ENCODE results near the gene TSNAX. TPM values are rescaled to one million over a fixed set of nuclear protein-coding genes. Genes with fewer than 3 reads are reported as not detected.
"Not testable (repeated sequence)": the region's sequence is repeated elsewhere in the genome, so short reads cannot be mapped to it uniquely, and the experiment has no call there.

Gene TSNAX
- 55.2 TPM for total RNA-seq

- DNase-seq, result peak; percentile 97
Measured at GRCh38 chr1:231528172-231529029, at the start of gene TSNAX. Gene TSNAX (plus strand): TSS chr1:231528669. CDS start chr1:231528811, 142 bp downstream.

GRCh38 chr1:231478811-231479210, 49.7 kb upstream of the TSNAX start:
- no peak for DNase-seq

GRCh38 chr1:231480008-231480407, 48.5 kb upstream of the TSNAX start:
- DNase-seq, result no peak

- no peak for DNase-seq
Measured at GRCh38 chr1:231481289-231481688, 47.2 kb upstream of the TSNAX start.

- no peak for DNase-seq
Measured at GRCh38 chr1:231485029-231485784, 43.3 kb upstream of the TSNAX start.

GRCh38 chr1:231487019-231487418, 41.5 kb upstream of the TSNAX start:
- DNase-seq, result no peak

GRCh38 chr1:231487910-231488309, 40.6 kb upstream of the TSNAX start:
- DNase-seq, result no peak

GRCh38 chr1:231493421-231494185, 34.9 kb upstream of the TSNAX start:
- no peak for DNase-seq

- no peak for DNase-seq
Measured at GRCh38 chr1:231494439-231495110, 33.9 kb upstream of the TSNAX start.

GRCh38 chr1:231497629-231498152, 30.8 kb upstream of the TSNAX start:
- DNase-seq, result no peak

GRCh38 chr1:231499148-231499763, 29.2 kb upstream of the TSNAX start:
- DNase-seq, result no peak

GRCh38 chr1:231500666-231501065, 27.8 kb upstream of the TSNAX start:
- DNase-seq, result peak; percentile 8

- DNase-seq, result not testable (repeated sequence)
Measured at GRCh38 chr1:231503168-231503567, 25.3 kb upstream of the TSNAX start.

- DNase-seq, result peak; percentile 41
Measured at GRCh38 chr1:231507476-231508355, 20.8 kb upstream of the TSNAX start.

GRCh38 chr1:231508497-231508896, 20.0 kb upstream of the TSNAX start:
- DNase-seq, result no peak

- no peak for DNase-seq
Measured at GRCh38 chr1:231508941-231509340, 19.5 kb upstream of the TSNAX start.

GRCh38 chr1:231512147-231512698, 16.2 kb upstream of the TSNAX start:
- no peak for DNase-seq

GRCh38 chr1:231515748-231516147, 12.7 kb upstream of the TSNAX start:
- no peak for DNase-seq

GRCh38 chr1:231517076-231517475, 11.4 kb upstream of the TSNAX start:
- no peak for DNase-seq

GRCh38 chr1:231518485-231519034, 9.9 kb upstream of the TSNAX start:
- DNase-seq, result no peak
